HTR-8/SVneo (cell line): Measurements from ENCODE around the gene SMYD3.

Experiments used
- DNase-seq: peaks from one replicate; pipeline ENCODE4 v3.0.0; 2011; ENCODE audit warnings: low spot score, mixed read lengths; ENCODE audit not compliant: insufficient read length
- FAIRE-seq: peaks from 2 replicates; lab custom pipeline; 2011; peaks lifted over from hg19 to GRCh38; lab: Jason Lieb, UNC

SMYD3 gene

GRCh38 chr1:246255773-246256172 lies 251.3 kb downstream of the SMYD3 start:
- no peak for FAIRE-seq
- DNase-seq = no peak

DNA sequence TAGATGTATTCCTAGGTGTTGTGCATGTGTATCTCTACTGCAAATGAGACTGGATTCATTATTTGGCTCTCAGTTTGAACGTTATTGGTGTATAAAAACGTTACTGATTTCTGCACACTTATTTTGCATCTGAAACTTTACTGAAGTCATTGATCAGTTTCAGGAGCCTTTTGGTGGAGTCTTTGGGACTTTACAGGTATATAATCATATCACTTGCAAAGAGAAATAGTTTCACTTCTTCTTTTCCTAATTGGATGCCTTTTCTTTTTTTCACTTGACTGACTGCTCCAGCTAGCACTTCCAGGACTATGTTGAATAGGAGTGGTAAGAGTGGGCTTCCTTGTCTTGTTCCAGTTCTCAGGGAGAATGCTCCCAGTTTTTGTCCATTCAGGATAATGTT lies 252.2 kb downstream of the SMYD3 start:
- no peak for DNase-seq
- FAIRE-seq = no peak

GRCh38 chr1:246246430-246246829 lies 260.6 kb downstream of the SMYD3 start:
- FAIRE-seq (no peak), DNase-seq (no peak)

- no peak for DNase-seq
- no peak for FAIRE-seq
These were observed 261.5 kb downstream of the SMYD3 start for GRCh38 chr1:246245541-246245940.

DNA sequence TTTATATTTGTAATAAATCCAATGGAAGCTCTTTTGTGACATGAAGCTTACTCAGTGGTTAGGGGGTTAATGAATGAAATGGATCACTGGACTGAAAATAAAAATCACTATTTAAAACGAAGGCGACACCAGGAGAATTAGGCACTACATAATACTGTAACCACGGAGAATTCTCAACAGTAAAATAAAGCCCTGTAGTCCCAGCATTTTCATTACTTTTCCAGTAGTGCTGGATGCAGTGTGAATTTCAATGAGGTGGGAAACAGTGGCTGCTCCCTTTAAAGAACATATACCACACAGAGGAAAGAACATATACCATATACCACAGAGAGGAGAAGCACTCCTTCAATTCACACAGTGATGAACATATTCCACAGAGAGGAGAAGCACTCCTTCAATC lies 275.0 kb downstream of the SMYD3 start:
- FAIRE-seq = no peak

DNA sequence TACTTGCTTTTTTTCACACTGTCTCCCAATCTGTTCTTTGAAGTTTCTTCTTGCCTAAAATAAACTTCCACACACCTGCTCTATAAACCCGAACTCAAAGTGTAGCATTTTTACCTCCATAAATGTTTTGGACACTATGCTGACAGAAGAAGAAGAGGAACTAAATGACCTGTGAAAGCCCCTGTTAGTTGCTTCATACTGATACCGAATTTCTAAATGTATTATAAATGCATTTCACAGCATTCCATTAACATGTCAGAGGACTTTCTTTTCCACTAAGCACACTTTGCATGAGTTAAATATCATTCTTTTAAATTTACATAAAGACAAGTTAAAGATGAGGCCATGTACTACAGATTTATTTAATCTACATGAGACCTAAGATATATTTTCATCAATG lies 281.0 kb downstream of the SMYD3 start:
- DNase-seq (no peak), FAIRE-seq (no peak)

More for the DNA sequence above, 275.0 kb downstream of the SMYD3 start:
- DNase-seq = no peak

- FAIRE-seq = no peak
- no peak for DNase-seq
These were observed 285.4 kb downstream of the SMYD3 start for GRCh38 chr1:246221485-246222255.

- FAIRE-seq = no peak
- DNase-seq = no peak
These were observed 286.5 kb downstream of the SMYD3 start for GRCh38 chr1:246220495-246221065.

- FAIRE-seq = no peak
- no peak for DNase-seq
These were observed 287.5 kb downstream of the SMYD3 start for GRCh38 chr1:246219508-246220030.

GRCh38 chr1:246218686-246219085 lies 288.4 kb downstream of the SMYD3 start:
- DNase-seq (no peak), FAIRE-seq (no peak)

- FAIRE-seq = no peak
- DNase-seq = no peak
These were observed 290.2 kb downstream of the SMYD3 start for GRCh38 chr1:246216906-246217305.

DNA sequence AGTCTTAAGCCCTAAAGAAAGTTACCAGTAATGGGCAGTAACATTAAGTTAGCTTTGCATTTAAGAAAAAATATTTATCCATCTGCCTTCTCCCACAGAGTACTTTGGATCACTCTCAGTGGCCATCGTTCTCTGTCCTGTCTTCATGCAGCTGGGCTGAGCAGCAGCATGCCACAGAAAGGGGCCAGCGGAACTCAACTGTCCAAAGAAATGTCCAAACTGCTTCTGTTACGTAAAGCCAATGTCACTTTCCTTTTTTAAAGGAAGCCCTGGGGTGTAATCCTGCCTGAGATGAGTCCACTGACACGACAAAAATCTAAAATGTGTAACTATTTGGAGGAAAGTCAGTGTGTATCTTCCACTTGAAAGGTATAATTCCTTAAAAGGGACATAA lies 291.6 kb downstream of the SMYD3 start:
- DNase-seq (no peak), FAIRE-seq (no peak)

GRCh38 chr1:246214708-246215509 lies 292.2 kb downstream of the SMYD3 start:
- DNase-seq = peak; percentile 76

GRCh38 chr1:246213947-246214346 lies 293.1 kb downstream of the SMYD3 start:
- FAIRE-seq (no peak), DNase-seq (no peak)

More at GRCh38 chr1:246214708-246215509, 292.2 kb downstream of the SMYD3 start:
- FAIRE-seq = peak; percentile 66

DNA sequence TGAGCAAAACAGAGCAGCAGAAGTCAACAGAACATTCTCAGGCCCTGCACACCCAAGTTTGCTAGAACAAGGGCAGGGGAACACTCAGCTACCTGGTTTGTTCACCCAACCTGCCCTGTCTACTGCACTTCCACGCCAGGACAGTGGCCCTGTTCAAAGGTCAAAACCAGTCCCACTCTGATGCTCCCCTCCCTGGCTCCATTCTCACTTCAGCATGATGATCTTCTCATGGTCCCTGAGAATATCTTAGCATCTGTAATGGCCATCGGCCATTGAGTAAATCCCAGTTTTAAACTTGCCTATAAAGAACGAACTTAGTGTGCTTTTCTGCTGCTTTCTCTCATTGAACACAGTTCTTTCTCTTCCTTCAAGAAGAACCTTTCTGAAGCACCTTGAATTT lies 293.6 kb downstream of the SMYD3 start:
- FAIRE-seq = no peak

GRCh38 chr1:246213036-246213435 lies 294.0 kb downstream of the SMYD3 start:
- FAIRE-seq (no peak), DNase-seq (no peak)

More for the DNA sequence above, 293.6 kb downstream of the SMYD3 start:
- no peak for DNase-seq

DNA sequence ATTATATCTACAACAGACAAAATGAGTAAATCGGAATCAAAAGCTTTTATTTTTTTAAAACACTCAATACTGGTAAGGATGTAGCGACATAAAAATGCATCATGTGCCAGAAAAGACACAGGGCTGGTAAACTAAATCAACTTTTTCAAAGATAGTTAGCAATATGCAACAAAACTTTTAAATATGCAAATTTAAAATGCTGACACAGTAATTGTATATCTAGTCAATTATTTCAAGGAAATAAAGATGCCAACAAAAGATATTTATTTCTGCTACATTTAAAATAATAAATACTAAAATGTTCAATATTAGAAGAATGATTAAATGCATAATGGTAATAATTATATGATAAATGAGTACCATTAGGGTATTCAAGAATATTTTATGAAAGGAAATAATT lies 295.1 kb downstream of the SMYD3 start:
- FAIRE-seq = no peak
- no peak for DNase-seq

DNA sequence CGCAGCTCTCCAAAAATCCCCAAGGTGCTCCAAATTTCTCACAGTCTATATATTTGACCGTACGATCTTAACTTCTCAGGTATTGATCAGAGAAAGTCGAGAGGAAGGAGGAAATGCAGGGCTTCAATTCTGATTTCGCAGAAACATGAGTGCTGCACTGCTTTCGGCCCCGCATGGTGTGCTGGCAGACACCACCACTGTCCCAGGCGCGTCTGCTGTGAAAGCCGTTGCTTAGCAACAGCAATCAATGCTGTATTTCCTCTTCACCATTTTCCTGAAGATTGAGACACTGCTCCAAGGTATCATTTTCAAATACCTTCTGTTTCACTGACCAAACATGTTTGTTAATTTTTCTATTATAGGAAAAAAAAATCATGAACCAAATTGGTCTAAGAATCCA lies 296.3 kb downstream of the SMYD3 start:
- no peak for FAIRE-seq
- no peak for DNase-seq

DNA sequence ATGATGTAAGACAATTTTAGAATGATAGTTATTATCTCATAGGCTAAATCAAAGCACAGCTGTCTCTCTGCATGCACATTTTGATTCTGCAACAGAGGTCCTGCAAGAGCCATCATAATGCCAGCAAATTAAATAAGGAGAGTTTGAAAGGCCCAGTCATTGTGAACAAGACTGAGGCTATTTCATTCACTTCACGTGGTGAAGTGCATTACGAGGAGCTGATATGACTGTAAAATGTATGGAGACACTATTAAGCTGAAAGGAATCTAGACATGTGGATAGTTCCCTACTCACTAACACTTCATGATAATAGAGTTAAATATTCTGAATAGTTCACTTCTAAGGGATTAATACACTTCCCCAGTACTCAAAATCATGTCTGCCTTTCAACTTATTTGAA lies 299.0 kb downstream of the SMYD3 start:
- FAIRE-seq (no peak), DNase-seq (no peak)

- FAIRE-seq (no peak), DNase-seq (no peak)
These were observed 303.9 kb downstream of the SMYD3 start for GRCh38 chr1:246203180-246203579.

DNA sequence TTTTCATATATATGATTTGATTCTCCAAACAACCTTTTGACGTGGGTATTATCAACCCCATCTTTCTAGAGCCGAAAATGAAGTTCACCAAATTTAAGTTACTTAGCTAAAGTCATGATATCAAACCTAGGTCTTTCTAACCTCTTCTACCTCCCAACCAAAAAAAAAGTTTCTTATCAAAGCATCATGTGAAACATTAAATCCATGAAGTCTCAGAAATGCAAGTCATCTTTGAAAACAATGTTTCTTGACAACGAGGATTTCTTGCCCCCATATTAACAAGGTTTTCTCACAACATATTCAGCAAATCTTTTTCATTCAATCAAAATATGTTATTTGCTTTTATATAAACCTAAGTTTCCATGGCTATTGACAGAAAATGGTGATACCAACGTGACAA lies 306.3 kb downstream of the SMYD3 start:
- DNase-seq (no peak), FAIRE-seq (no peak)
